CD4-positive, alpha-beta T cell treated with Interleukin-6 for 4 hours (primary cell): ENCODE data around the gene SIN3A.
"Not testable (repeated sequence)": the region's sequence is repeated elsewhere in the genome, so short reads cannot be mapped to it uniquely, and the experiment has no call there.

Source experiments
- DNase-seq: peaks from one replicate; pipeline ENCODE4 v3.0.0-alpha.2; 2020; ENCODE audit warnings: mixed read lengths

Gene SIN3A

GRCh38 chr15:75450307-75451201 lies 936 bp downstream of the SIN3A start:
- peak; percentile 96 for DNase-seq

- no peak for DNase-seq
These were observed 1.7 kb downstream of the SIN3A start for GRCh38 chr15:75449585-75450306.

GRCh38 chr15:75448171-75448570 lies 3.3 kb downstream of the SIN3A start:
- DNase-seq = not testable (repeated sequence)

GRCh38 chr15:75446151-75446550 lies 5.3 kb downstream of the SIN3A start:
- no peak for DNase-seq

GRCh38 chr15:75445324-75445723 lies 6.2 kb downstream of the SIN3A start:
- DNase-seq = not testable (repeated sequence)

- DNase-seq = not testable (repeated sequence)
These were observed 7.5 kb downstream of the SIN3A start for GRCh38 chr15:75443972-75444453.

GRCh38 chr15:75437721-75438120 lies 13.8 kb downstream of the SIN3A start:
- DNase-seq = no peak

- DNase-seq = no peak
These were observed 14.6 kb downstream of the SIN3A start for GRCh38 chr15:75436881-75437280.

GRCh38 chr15:75431682-75432081 lies 19.8 kb downstream of the SIN3A start:
- no peak for DNase-seq

GRCh38 chr15:75431270-75431669 lies 20.2 kb downstream of the SIN3A start:
- DNase-seq = no peak

GRCh38 chr15:75430259-75430658 lies 21.2 kb downstream of the SIN3A start:
- DNase-seq = no peak

GRCh38 chr15:75428152-75428551 lies 23.3 kb downstream of the SIN3A start:
- DNase-seq = no peak

GRCh38 chr15:75425966-75426500 lies 25.5 kb downstream of the SIN3A start:
- DNase-seq = no peak

- no peak for DNase-seq
These were observed 28.9 kb downstream of the SIN3A start for GRCh38 chr15:75422554-75422953.

GRCh38 chr15:75420698-75421097 lies 30.8 kb downstream of the SIN3A start:
- no peak for DNase-seq

- DNase-seq = no peak
These were observed 34.9 kb downstream of the SIN3A start for GRCh38 chr15:75416584-75416983.

GRCh38 chr15:75410196-75410595 lies 41.3 kb downstream of the SIN3A start:
- no peak for DNase-seq

GRCh38 chr15:75407083-75407482 lies 44.4 kb downstream of the SIN3A start:
- DNase-seq = no peak

GRCh38 chr15:75403892-75404291 lies 47.6 kb downstream of the SIN3A start:
- no peak for DNase-seq

- no peak for DNase-seq
These were observed 54.0 kb downstream of the SIN3A start for GRCh38 chr15:75397494-75397893.

- DNase-seq = no peak
These were observed 61.6 kb downstream of the SIN3A start for GRCh38 chr15:75389791-75390382.

GRCh38 chr15:75383986-75384385 lies 67.5 kb downstream of the SIN3A start:
- not testable (repeated sequence) for DNase-seq

GRCh38 chr15:75380773-75381172 lies 70.7 kb downstream of the SIN3A start:
- DNase-seq = no peak
